Tibial artery (tissue), 4 donors: ENCODE measurements around the gene WTIP.

Experiments
- DNase-seq, 2 donors: peaks; one replicate each; pipeline ENCODE4 v3.0.0-alpha.2; 2019
- H3K27ac ChIP-seq, 2 donors: fragments of 200-600 bp; sonication (generic) in 1 of 2; 1 replicate in 1 of 2; 2 replicates in 1 of 2; pipeline ENCODE4 v1.5.1; 2018 to 2019; ENCODE audit warnings: mild to moderate bottlenecking in 1 of 2
- H3K27me3 ChIP-seq, 2 donors: fragments of 200-600 bp; sonication (generic) in 1 of 2; one replicate each; pipeline versions ENCODE4 v1.5.1 to v1.6.0; 2016 to 2019
- H3K36me3 ChIP-seq, 3 donors: fragments of 200-600 bp; sonication (generic) in 2 of 3; one replicate each; pipeline ENCODE4 v1.5.1; 2016 to 2019; ENCODE audit warnings: mild to moderate bottlenecking in 2 of 3
- H3K4me1 ChIP-seq, 4 donors: fragments of 200-600 bp; sonication (generic) in 2 of 4; 1 replicate in 3 of 4; 2 replicates in 1 of 4; pipeline ENCODE4 v1.5.1; 2016 to 2019
- H3K4me3 ChIP-seq, 2 donors: fragments of 200-600 bp; sonication (generic) in 1 of 2; 1 replicate in 1 of 2; 2 replicates in 1 of 2; pipeline ENCODE4 v1.5.1; 2018 to 2019; ENCODE audit warnings: mild to moderate bottlenecking in 2 of 2
- H3K9me3 ChIP-seq, 3 donors: fragments of 200-600 bp; sonication (generic) in 1 of 3; one replicate each; pipeline ENCODE4 v1.5.1; 2016 to 2019
- CTCF ChIP-seq, 2 experiments: fragments of 200-600 bp in 1 of 2; fragments of 450-650 bp in 1 of 2; IDR thresholded peaks; one replicate each; pipeline ENCODE4 v1.5.1; 2017 to 2019; ENCODE audit warnings: antibody characterized with exemption in 2 of 2, mild to moderate bottlenecking in 1 of 2, moderate library complexity in 1 of 2
- intact Hi-C: fragments of 100-400 bp; cut with DNase I; formaldehyde crosslinking; loops from one replicate; pipeline ENCODE4 v1.15.0; 2023; ENCODE audit warnings: low total_unique reads

The WTIP gene

GRCh38 chr19:34495416-34495815 lies 13.9 kb downstream of the WTIP start:
- Histone ChIP-seq H3K36me3 (peaks cover 84 to 96% (median 87%) of the 10 kb centered on the region in 3 donors), H3K4me3 (no peak overlapping the region), H3K9me3 (no peaks in the 10 kb centered on the region), H3K27ac (peak overlapping the region in 1 of 2 donors; percentile 2), H3K27me3 (no peaks in the 10 kb centered on the region), H3K4me1 (peaks cover 0 to 5% (median 1%) of the 10 kb centered on the region in 4 donors)
- no peak for TF ChIP-seq CTCF (IDR thresholded peaks at IDR 0.05)
- DNase-seq = peak in 1 of 2 donors; percentile 7
- intact Hi-C loops = no loop called here

GRCh38 chr19:34497112-34497805 lies 15.7 kb downstream of the WTIP start:
- peaks cover 65 to 81% (median 68%) of the 10 kb centered on the region in 3 donors for H3K36me3 ChIP-seq
- DNase-seq = peak in 1 of 2 donors; percentile 10
- no peak overlapping the region for H3K4me3 ChIP-seq
- intact Hi-C loops = no loop called here
- no peak for TF ChIP-seq CTCF (IDR thresholded peaks at IDR 0.05)
- no peaks in the 10 kb centered on the region for H3K9me3 ChIP-seq
- H3K27ac ChIP-seq = peak overlapping the region in 1 of 2 donors; percentile 17
- H3K27me3 ChIP-seq = no peaks in the 10 kb centered on the region
- H3K4me1 ChIP-seq = peaks cover 0 to 15% (median 9%) of the 10 kb centered on the region in 4 donors

- Histone ChIP-seq H3K9me3 (no peaks in the 10 kb centered on the region), H3K4me1 (peaks cover 0 to 32% (median 13%) of the 10 kb centered on the region in 4 donors), H3K27ac (peak overlapping the region; percentile 61 to 83), H3K4me3 (no peak overlapping the region), H3K36me3 (peaks cover 45 to 62% (median 50%) of the 10 kb centered on the region in 3 donors), H3K27me3 (no peaks in the 10 kb centered on the region)
- DNase-seq = peak in 1 of 2 donors; percentile 16
- no peak for TF ChIP-seq CTCF (IDR thresholded peaks at IDR 0.05)
- intact Hi-C loops = no loop called here
Observed at GRCh38 chr19:34499155-34499834, 17.7 kb downstream of the WTIP start.

- peaks cover 31 to 48% (median 36%) of the 10 kb centered on the region in 3 donors for H3K36me3 ChIP-seq
- H3K9me3 ChIP-seq = no peaks in the 10 kb centered on the region
- no peak for TF ChIP-seq CTCF (IDR thresholded peaks at IDR 0.05)
- H3K27me3 ChIP-seq = no peaks in the 10 kb centered on the region
- H3K27ac ChIP-seq = peak overlapping the region; percentile 61 to 83
- peaks cover 0 to 42% (median 14%) of the 10 kb centered on the region in 4 donors for H3K4me1 ChIP-seq
- intact Hi-C loops = loop anchor here (5.0 kb wide), 2 partner anchors 98 to 143 kb away; partner anchors contain the start of gene PDCD2L
- peak in 1 of 2 donors; percentile 20 for DNase-seq
- no peak overlapping the region for H3K4me3 ChIP-seq
Observed at GRCh38 chr19:34500656-34501120, 19.1 kb downstream of the WTIP start.

- no peak overlapping the region for H3K4me3 ChIP-seq
- peak; percentile 100 for TF ChIP-seq CTCF (IDR thresholded peaks at IDR 0.05)
- no peaks in the 10 kb centered on the region for H3K27me3 ChIP-seq
- peak overlapping the region; percentile 61 to 83 for H3K27ac ChIP-seq
- no peaks in the 10 kb centered on the region for H3K9me3 ChIP-seq
- H3K36me3 ChIP-seq = peaks cover 22 to 38% (median 26%) of the 10 kb centered on the region in 3 donors
- peak; percentile 93 to 98 for DNase-seq
- intact Hi-C loops = loop anchor here (5.0 kb wide), 2 partner anchors 99 to 144 kb away; partner anchors contain the start of gene PDCD2L
- H3K4me1 ChIP-seq = peaks cover 0 to 42% (median 14%) of the 10 kb centered on the region in 4 donors
Observed at GRCh38 chr19:34501339-34502320, 20.1 kb downstream of the WTIP start.
